Keratinocyte (primary cell): ENCODE results near the gene MRPL44.

Source experiments
- CTCF ChIP-seq, 3 experiments: IDR thresholded peaks in 1 of 3; conservative IDR thresholded peaks in 1 of 3; optimal IDR thresholded peaks in 1 of 3; 2 replicates in 2 of 3; 3 replicates in 1 of 3; pipeline versions ENCODE3 to v1.5.1; 2011; ENCODE audit warnings: low read length in 3 of 3, mild to moderate bottlenecking in 3 of 3, moderate library complexity in 2 of 3, control low read depth in 1 of 3, inconsistent platforms in 1 of 3; ENCODE audit not compliant: insufficient read depth in 2 of 3; ENCODE audit errors: extremely low read depth in 1 of 3
- EZH2 ChIP-seq: IDR thresholded peaks from one replicate; pipeline ENCODE4 v1.6.1; 2012; ENCODE audit warnings: inconsistent platforms, mild to moderate bottlenecking, low read length, moderate library complexity

- TF ChIP-seq CTCF (optimal IDR thresholded peaks at IDR 0.05 in 1 of 3, IDR thresholded peaks at IDR 0.05 in 1 of 3, conservative IDR thresholded peaks at IDR 0.05 in 1 of 3; ENCODE audit: extremely low read depth in 1 of 3, insufficient read depth in 2 of 3, low read length in 3 of 3) = no peak
- no peak for TF ChIP-seq EZH2
These were observed 36.1 kb upstream of the MRPL44 start for GRCh38 chr2:223921204-223921603.
